HG03520 (cell line): Measurements from ENCODE around the gene PEAK3.
"Not testable (repeated sequence)": the region's sequence is repeated elsewhere in the genome, so short reads cannot be mapped to it uniquely, and the experiment has no call there.

Experiments
- ATAC-seq: cut with Tn5 transposase; IDR thresholded peaks from one replicate; pipeline ENCODE4 v1.9.1; 2021; ENCODE audit warnings: mild to moderate bottlenecking, moderate library complexity; ENCODE audit not compliant: unreplicated experiment

PEAK3 gene

GRCh38 chr19:2289714-2290435 lies 7.9 kb upstream of the PEAK3 start:
- no peak for ATAC-seq

- ATAC-seq: no peak
These were observed 7.1 kb upstream of the PEAK3 start for GRCh38 chr19:2288818-2289713.

- no peak for ATAC-seq
These were observed 6.4 kb upstream of the PEAK3 start for GRCh38 chr19:2288338-2288817.

GRCh38 chr19:2287585-2288337 lies 5.8 kb upstream of the PEAK3 start:
- ATAC-seq: no peak

- ATAC-seq: no peak
These were observed 4.6 kb upstream of the PEAK3 start for GRCh38 chr19:2286402-2287140.

- no peak for ATAC-seq
These were observed 2.0 kb upstream of the PEAK3 start for GRCh38 chr19:2283835-2284507.

GRCh38 chr19:2282862-2283237 lies 875 bp upstream of the PEAK3 start:
- no peak for ATAC-seq

GRCh38 chr19:2281265-2282061 lies 512 bp downstream of the PEAK3 start:
- ATAC-seq: not testable (repeated sequence)

- no peak for ATAC-seq
These were observed 1.2 kb downstream of the PEAK3 start for GRCh38 chr19:2280633-2281264.

- no peak for ATAC-seq
These were observed 3.4 kb downstream of the PEAK3 start for GRCh38 chr19:2278459-2279158.

GRCh38 chr19:2277138-2277537 lies 4.8 kb downstream of the PEAK3 start:
- ATAC-seq: no peak

- ATAC-seq: no peak
These were observed 5.5 kb downstream of the PEAK3 start for GRCh38 chr19:2276429-2276986.

- ATAC-seq: no peak
These were observed 6.2 kb downstream of the PEAK3 start for GRCh38 chr19:2275588-2276428.

GRCh38 chr19:2274931-2275535 lies 6.9 kb downstream of the PEAK3 start:
- no peak for ATAC-seq

GRCh38 chr19:2274185-2274711 lies 7.7 kb downstream of the PEAK3 start:
- ATAC-seq: no peak
